ENCODE results near the gene PLCD1.

Gene PLCD1

GRCh38 chr3:38019658-38020341, 9.6 kb downstream of the PLCD1 start:
- Histone ChIP-seq H3K27me3 (ENCODE audit: low read depth, low read length) (no peaks in the 10 kb centered on the region), H2AFZ (ENCODE audit: low read depth, low read length) (no peak overlapping the region), H3K4me2 (ENCODE audit: low read length) (no peak overlapping the region), H4K20me1 (ENCODE audit: insufficient read depth, low read length) (no peaks in the 10 kb centered on the region), H3K79me2 (ENCODE audit: low read length) (no peaks in the 10 kb centered on the region), H3K36me3 (replicated peaks; ENCODE audit: low read depth, low read length) (no peaks in the 10 kb centered on the region), H3K27ac (ENCODE audit: low read length) (no peak overlapping the region), H3K4me3 (ENCODE audit: low read length) (no peak overlapping the region), H3K9me3 (ENCODE audit: insufficient read depth, low read length) (no peaks in the 10 kb centered on the region), H3K4me1 (ENCODE audit: low read length) (peaks cover 6% of the 10 kb centered on the region; the same call in 1 of the 2 replicates), H3K9ac (ENCODE audit: low read length) (no peak overlapping the region)
- no peak for TF ChIP-seq EZH2phosphoT487 (IDR thresholded peaks at IDR 0.05; ENCODE audit: low read depth)
- TF ChIP-seq CTCF (IDR thresholded peaks at IDR 0.05; ENCODE audit: low read depth, low read length): no peak

GRCh38 chr3:38018296-38019266, 10.9 kb downstream of the PLCD1 start:
- TF ChIP-seq EZH2phosphoT487 (IDR thresholded peaks at IDR 0.05; ENCODE audit: low read depth): no peak
- no peak for TF ChIP-seq CTCF (IDR thresholded peaks at IDR 0.05; ENCODE audit: low read depth, low read length)
- no peak overlapping the region for H3K9ac ChIP-seq (ENCODE audit: low read length)
- no peak overlapping the region for H2AFZ ChIP-seq (ENCODE audit: low read depth, low read length)
- H3K79me2 ChIP-seq (ENCODE audit: low read length): no peaks in the 10 kb centered on the region
- no peaks in the 10 kb centered on the region for H3K9me3 ChIP-seq (ENCODE audit: insufficient read depth, low read length)
- no peak overlapping the region for H3K4me2 ChIP-seq (ENCODE audit: low read length)
- H3K4me3 ChIP-seq (ENCODE audit: low read length): no peak overlapping the region
- no peaks in the 10 kb centered on the region for H3K36me3 ChIP-seq (replicated peaks; ENCODE audit: low read depth, low read length)
- no peaks in the 10 kb centered on the region for H4K20me1 ChIP-seq (ENCODE audit: insufficient read depth, low read length)
- H3K27ac ChIP-seq (ENCODE audit: low read length): no peak overlapping the region
- peaks cover under 1% of the 10 kb centered on the region; the same call in 1 of the 2 replicates for H3K4me1 ChIP-seq (ENCODE audit: low read length)
- H3K27me3 ChIP-seq (ENCODE audit: low read depth, low read length): no peaks in the 10 kb centered on the region

- H3K79me2 ChIP-seq (ENCODE audit: low read length): no peaks in the 10 kb centered on the region
- H3K4me3 ChIP-seq (ENCODE audit: low read length): no peak overlapping the region
- no peak overlapping the region for H2AFZ ChIP-seq (ENCODE audit: low read depth, low read length)
- H3K4me1 ChIP-seq (ENCODE audit: low read length): no peaks in the 10 kb centered on the region
- no peak overlapping the region for H3K27ac ChIP-seq (ENCODE audit: low read length)
- H3K9me3 ChIP-seq (ENCODE audit: insufficient read depth, low read length): no peaks in the 10 kb centered on the region
- H4K20me1 ChIP-seq (ENCODE audit: insufficient read depth, low read length): no peaks in the 10 kb centered on the region
- no peak overlapping the region for H3K9ac ChIP-seq (ENCODE audit: low read length)
- H3K4me2 ChIP-seq (ENCODE audit: low read length): no peak overlapping the region
- TF ChIP-seq EZH2phosphoT487 (IDR thresholded peaks at IDR 0.05; ENCODE audit: low read depth): no peak
- TF ChIP-seq CTCF (IDR thresholded peaks at IDR 0.05; ENCODE audit: low read depth, low read length): no peak
- no peaks in the 10 kb centered on the region for H3K27me3 ChIP-seq (ENCODE audit: low read depth, low read length)
- no peaks in the 10 kb centered on the region for H3K36me3 ChIP-seq (replicated peaks; ENCODE audit: low read depth, low read length)
These were observed 11.8 kb downstream of the PLCD1 start for GRCh38 chr3:38017445-38018295.

Measured in OCI-LY3 (cell line).